Spleen (tissue), 11 donors: ENCODE results near the gene RTP2. TPM values are rescaled to one million over a fixed set of nuclear protein-coding genes. Genes with fewer than 3 reads are reported as not detected.

Source experiments
- DNase-seq: peaks from one replicate; pipeline ENCODE4 v3.0.0-alpha.2; 2020
- H3K27ac ChIP-seq, 8 donors: fragments of 200-600 bp; sonication (generic) in 7 of 8; 1 replicate in 4 of 8; 2 replicates in 4 of 8; pipeline versions ENCODE4 v1.5.0 to v1.8.0; 2016 to 2021; ENCODE audit warnings: inconsistent platforms in 4 of 8, mild to moderate bottlenecking in 4 of 8, moderate library complexity in 1 of 8
- H3K27me3 ChIP-seq, 7 donors: fragments of 200-600 bp; sonication (generic) in 6 of 7; replicated peaks in 1 of 7; 1 replicate in 4 of 7; 2 replicates in 3 of 7; pipeline versions ENCODE4 v1.5.0 to v1.8.0; 2016 to 2021; ENCODE audit warnings: inconsistent platforms in 3 of 7, mild to moderate bottlenecking in 1 of 7
- H3K36me3 ChIP-seq, 6 donors: fragments of 200-600 bp; sonication (generic) in 5 of 6; 1 replicate in 4 of 6; 2 replicates in 2 of 6; pipeline versions ENCODE4 v1.5.0 to v1.8.0; 2016 to 2021; ENCODE audit warnings: inconsistent platforms in 2 of 6
- H3K4me1 ChIP-seq, 6 donors: fragments of 200-600 bp; sonication (generic) in 5 of 6; 1 replicate in 3 of 6; 2 replicates in 3 of 6; pipeline versions ENCODE4 v1.5.0 to v1.8.0; 2016 to 2021; ENCODE audit warnings: inconsistent platforms in 3 of 6
- H3K4me3 ChIP-seq, 8 donors: fragments of 200-600 bp; sonication (generic) in 7 of 8; 1 replicate in 4 of 8; 2 replicates in 4 of 8; pipeline versions ENCODE4 v1.5.0 to v1.8.0; 2016 to 2021; ENCODE audit warnings: inconsistent platforms in 4 of 8, mild to moderate bottlenecking in 4 of 8, moderate library complexity in 2 of 8
- H3K9me3 ChIP-seq, 8 donors: fragments of 200-600 bp; sonication (generic) in 7 of 8; 1 replicate in 4 of 8; 2 replicates in 4 of 8; pipeline versions ENCODE4 v1.5.0 to v1.8.0; 2016 to 2021; ENCODE audit warnings: inconsistent platforms in 4 of 8
- POLR2A ChIP-seq, 3 donors: fragments of 450-650 bp; IDR thresholded peaks; one replicate each; pipeline ENCODE4 v1.5.1; 2017; ENCODE audit warnings: antibody characterized with exemption in 3 of 3, mild to moderate bottlenecking in 1 of 3
- POLR2AphosphoS5 ChIP-seq, 3 donors: sonication (generic); formaldehyde crosslinking; IDR thresholded peaks; one replicate each; pipeline ENCODE4 v1.5.1; 2017; ENCODE audit warnings: antibody characterized with exemption in 3 of 3
- WGBS, 5 donors: extraction: QIAGEN DNeasy Blood & Tissue Kit in 3 of 5; methylation state at CpG; one replicate each; pipeline versions ENCODE4 v1.1.5 to v1.1.7; 2013 to 2018; 5-methylcytosine and 5-hydroxymethylcytosine counted together
- intact Hi-C: fragments of 100-400 bp; cut with DNase I; formaldehyde crosslinking; loops from one replicate; pipeline ENCODE4 v1.15.0; 2023; ENCODE audit warnings: low total_unique reads
- polyA plus RNA-seq, 3 donors: library from polyadenylated mRNA; stranded (reverse); fragments of 200-250 nt; gene quantifications; one replicate each; pipeline ENCODE4 v1.2.1, GENCODE V29; 2013
- total RNA-seq, 7 donors: library from RNA; depleted of rRNA in 3 of 7; stranded (reverse); fragments of >200 nt in 3 of 7; fragmentation: NEBNext Ultra II Directional in 4 of 7; extraction: Animal tissue kit (Norgen Biotek cat#: 25700) in 4 of 7; gene quantifications; one replicate each; pipeline versions ENCODE4 v1.1.0 to v1.2.1, GENCODE V29; 2016 to 2021
- TF ChIP-seq, protein P1 (sequence below), 11 experiments: fragments of 200-600 bp in 7 of 11; fragments of 450-650 bp in 4 of 11; sonication (generic) in 4 of 11; IDR thresholded peaks in 8 of 11; conservative IDR thresholded peaks in 3 of 11; 1 replicate in 7 of 11; 2 replicates in 4 of 11; pipeline versions ENCODE4 v1.4.0 to v1.8.0; 2016 to 2021; ENCODE audit warnings: antibody characterized with exemption in 11 of 11, inconsistent platforms in 4 of 11, mild to moderate bottlenecking in 1 of 11
- donor health status: healthy with polysubstance abuse.
- donor health status: DM: no; HTN: no; CAD: no; lungs with moderate emphysema.
- donor health status: DM: no; HTN: no; CAD: no.
- donor health status: Bipolar disorder and iron deficiency.
- donor health status: healthy.
- donor health status: DM: no; HTN: no; CAD: no.
- donor health status: DM: yes; HTN: yes; CAD: no.

Gene RTP2
- total and polyA plus RNA-seq, 10 donors = not detected

DNA sequence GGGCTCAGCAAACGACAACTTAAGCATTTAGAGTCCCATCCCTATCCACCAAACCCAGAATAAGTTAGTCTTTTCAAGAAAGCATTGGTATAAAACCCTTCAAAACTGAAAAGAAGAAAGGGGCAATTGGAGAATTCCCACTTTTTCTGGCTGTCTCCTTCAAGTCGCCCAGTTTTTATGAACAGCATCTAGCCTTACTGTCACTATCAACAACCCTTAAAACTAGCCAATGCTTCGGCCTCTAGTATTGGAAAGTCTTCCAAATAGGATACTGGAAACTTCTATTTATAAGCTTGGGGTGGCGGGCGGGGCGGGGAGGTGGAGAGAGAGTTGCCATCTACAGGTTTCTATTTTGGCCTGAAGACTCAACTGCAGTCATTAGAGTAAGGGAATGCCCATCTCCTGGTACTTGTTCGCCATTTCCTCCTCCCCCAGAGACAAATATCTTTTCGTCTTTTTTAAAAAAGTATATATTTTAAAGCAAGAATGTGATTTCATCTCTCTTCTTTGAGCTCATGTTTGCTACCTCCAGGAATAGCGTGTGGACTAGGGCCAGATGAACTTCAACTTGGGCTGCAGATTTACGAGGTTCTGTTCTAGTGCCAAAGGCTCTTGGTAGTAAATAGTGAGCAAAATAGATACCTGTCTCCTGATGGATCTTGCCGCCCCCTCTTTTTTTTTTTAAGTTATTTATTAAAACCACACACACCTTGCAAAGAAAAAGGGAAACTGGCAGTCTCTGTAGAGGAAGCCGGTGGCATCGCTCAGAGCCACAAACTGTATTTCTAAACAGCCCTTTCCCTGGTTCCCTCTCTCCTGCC is 40.2 kb upstream of the RTP2 start:
- H3K4me3 ChIP-seq = peak overlapping the region; percentile 52 to 84 (median 62)
- WGBS, 5 donors = 37 to 44% (median 42%) methylated on average over 13 of the region's 13 CpGs
- H3K27ac ChIP-seq = peak overlapping the region; percentile 95 to 99 (median 99)
- peaks cover 19 to 80% (median 59%) of the 10 kb centered on the region in 6 donors for H3K4me1 ChIP-seq
- TF ChIP-seq POLR2AphosphoS5 (IDR thresholded peaks at IDR 0.05) = peak in 1 of 3 donors; percentile 43
- TF ChIP-seq, protein P1, sequence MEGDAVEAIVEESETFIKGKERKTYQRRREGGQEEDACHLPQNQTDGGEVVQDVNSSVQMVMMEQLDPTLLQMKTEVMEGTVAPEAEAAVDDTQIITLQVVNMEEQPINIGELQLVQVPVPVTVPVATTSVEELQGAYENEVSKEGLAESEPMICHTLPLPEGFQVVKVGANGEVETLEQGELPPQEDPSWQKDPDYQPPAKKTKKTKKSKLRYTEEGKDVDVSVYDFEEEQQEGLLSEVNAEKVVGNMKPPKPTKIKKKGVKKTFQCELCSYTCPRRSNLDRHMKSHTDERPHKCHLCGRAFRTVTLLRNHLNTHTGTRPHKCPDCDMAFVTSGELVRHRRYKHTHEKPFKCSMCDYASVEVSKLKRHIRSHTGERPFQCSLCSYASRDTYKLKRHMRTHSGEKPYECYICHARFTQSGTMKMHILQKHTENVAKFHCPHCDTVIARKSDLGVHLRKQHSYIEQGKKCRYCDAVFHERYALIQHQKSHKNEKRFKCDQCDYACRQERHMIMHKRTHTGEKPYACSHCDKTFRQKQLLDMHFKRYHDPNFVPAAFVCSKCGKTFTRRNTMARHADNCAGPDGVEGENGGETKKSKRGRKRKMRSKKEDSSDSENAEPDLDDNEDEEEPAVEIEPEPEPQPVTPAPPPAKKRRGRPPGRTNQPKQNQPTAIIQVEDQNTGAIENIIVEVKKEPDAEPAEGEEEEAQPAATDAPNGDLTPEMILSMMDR (IDR thresholded peaks at IDR 0.05 in 8 of 11, conservative IDR thresholded peaks at IDR 0.05 in 3 of 11) = no peak
- no peak for DNase-seq
- H3K36me3 ChIP-seq = no peaks in the 10 kb centered on the region
- no peaks in the 10 kb centered on the region for H3K27me3 ChIP-seq
- intact Hi-C loops = loop anchor here (10.0 kb wide), 3 partner anchors 412 to 1492 kb away; partner anchors contain the start of gene LPP
- H3K9me3 ChIP-seq = no peaks in the 10 kb centered on the region

DNA sequence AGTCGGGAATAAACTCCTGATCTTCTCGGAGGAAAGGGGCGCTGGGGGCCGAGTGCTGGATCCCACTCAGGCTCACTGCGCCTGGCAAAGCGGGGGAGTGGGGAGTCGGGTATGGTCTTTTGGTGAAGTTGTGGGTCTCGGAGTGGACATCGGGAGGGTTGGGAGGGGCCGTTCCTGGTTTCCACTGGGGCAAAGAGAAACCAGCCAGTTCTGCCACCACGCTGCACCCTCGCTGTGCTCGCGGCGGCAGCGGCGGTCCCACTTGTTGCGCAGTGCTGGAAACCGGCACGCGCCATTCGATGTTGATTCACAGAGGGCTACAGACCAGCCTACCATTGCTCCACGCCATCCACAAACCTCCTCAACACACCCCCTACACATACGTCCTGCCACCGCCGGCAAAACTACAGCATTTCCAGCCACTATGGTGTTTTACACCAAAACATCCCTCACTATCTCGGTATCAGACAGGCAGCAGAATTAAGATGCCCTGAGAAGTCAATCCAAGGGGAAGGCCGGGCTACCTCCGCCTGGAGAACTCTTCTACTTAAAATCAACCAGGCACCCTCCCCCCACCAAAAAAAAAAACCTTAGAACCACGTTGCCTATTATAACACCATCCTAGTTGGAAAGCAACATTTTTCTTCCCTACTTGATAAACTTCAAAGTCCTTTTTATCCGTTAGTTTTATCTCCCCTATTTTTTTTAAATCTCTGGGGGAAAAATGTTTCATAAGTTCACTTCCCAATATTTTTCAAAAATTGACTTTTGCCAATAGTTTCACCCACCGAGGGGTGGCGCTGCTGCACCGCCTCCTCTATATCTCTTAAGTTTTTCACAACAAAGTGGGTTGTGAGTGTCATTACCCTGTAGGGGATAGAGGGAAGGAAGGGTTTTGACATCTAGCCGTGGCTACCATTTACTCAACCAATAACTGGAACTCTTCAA is 39.3 kb upstream of the RTP2 start:
- WGBS, 5 donors = 0 to 1% (median 1%) methylated on average over 31 to 35 of the region's 35 CpGs
- H3K4me3 ChIP-seq = peak overlapping the region; percentile 51 to 84 (median 64)
- H3K4me1 ChIP-seq = peaks cover 12 to 80% (median 58%) of the 10 kb centered on the region in 6 donors
- H3K27ac ChIP-seq = peak overlapping the region; percentile 95 to 99 (median 99)
- no peaks in the 10 kb centered on the region for H3K9me3 ChIP-seq
- intact Hi-C loops = loop anchor here (10.0 kb wide), 3 partner anchors 413 to 1493 kb away; partner anchors contain the start of gene LPP
- peak; percentile 91 for DNase-seq
- H3K27me3 ChIP-seq = no peaks in the 10 kb centered on the region
- no peaks in the 10 kb centered on the region for H3K36me3 ChIP-seq
- peak in 1 of 3 donors; percentile 27 for TF ChIP-seq POLR2A (IDR thresholded peaks at IDR 0.05)
- peak; percentile 69 to 86 (median 76) for TF ChIP-seq POLR2AphosphoS5 (IDR thresholded peaks at IDR 0.05)
- TF ChIP-seq, protein P1 (IDR thresholded peaks at IDR 0.05 in 8 of 11, conservative IDR thresholded peaks at IDR 0.05 in 3 of 11) = peak; percentile 63 to 91 (median 86)

DNA sequence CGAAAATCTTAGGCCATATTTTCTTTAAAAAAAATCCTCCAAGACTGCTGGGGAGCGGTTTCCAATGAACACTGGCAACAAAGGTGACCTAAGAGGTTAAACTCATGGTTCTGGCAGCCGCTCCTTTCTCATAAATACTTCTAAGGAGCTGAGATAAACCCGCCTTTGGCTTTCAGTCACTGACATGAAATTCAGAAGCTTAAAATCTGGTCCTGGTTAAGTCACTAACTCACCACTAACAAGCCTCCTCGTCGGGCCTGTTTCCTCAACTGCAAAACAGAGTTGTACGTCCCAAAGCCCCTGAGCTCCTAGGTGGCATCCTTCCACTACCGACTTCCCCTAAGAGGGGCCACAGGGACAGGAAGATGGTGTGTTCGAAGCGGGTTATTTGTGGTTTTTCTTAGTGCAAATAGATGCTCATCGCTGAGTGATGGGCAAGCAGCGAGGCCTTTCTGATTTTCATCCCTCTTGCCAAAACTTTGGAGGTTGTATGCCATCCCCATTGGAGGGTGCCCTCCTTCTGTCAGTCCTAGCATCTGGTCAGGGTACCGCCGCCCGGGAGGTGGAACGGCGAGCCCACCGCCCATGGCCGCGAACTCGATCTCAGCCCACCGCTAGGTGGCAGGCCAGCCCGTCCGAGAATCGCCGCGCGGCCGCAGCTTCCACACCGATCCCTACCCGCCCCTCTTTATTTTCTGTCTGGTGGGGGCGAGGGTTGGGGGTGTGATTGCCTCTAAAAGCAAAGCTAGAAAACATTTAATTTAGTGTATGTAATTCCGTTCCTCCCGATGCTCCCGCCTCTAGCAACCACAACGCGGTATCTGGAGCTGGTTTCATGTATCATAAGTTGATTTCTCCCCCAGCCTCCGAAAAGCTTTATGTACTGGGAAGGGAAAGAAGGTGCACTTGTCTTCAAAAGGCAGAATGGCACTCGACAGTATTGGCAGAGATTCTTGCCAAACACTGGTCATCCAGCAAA is 38.4 kb upstream of the RTP2 start:
- peak overlapping the region; percentile 51 to 84 (median 64) for H3K4me3 ChIP-seq
- no peaks in the 10 kb centered on the region for H3K27me3 ChIP-seq
- intact Hi-C loops = loop anchor here (10.0 kb wide), 3 partner anchors 414 to 1494 kb away; partner anchors contain the start of gene LPP
- H3K4me1 ChIP-seq = peaks cover 12 to 80% (median 58%) of the 10 kb centered on the region in 6 donors
- peak overlapping the region; percentile 83 to 99 (median 99) for H3K27ac ChIP-seq
- H3K9me3 ChIP-seq = no peaks in the 10 kb centered on the region
- WGBS, 5 donors = 1 to 2% (median 1%) methylated on average over 35 to 39 of the region's 39 CpGs
- DNase-seq = peak; percentile 94
- TF ChIP-seq POLR2A (IDR thresholded peaks at IDR 0.05) (no peak), POLR2AphosphoS5 (IDR thresholded peaks at IDR 0.05) (peak; percentile 74 to 93 (median 81))
- TF ChIP-seq, protein P1 (IDR thresholded peaks at IDR 0.05 in 8 of 11, conservative IDR thresholded peaks at IDR 0.05 in 3 of 11) = peak; percentile 82 to 94 (median 89)
- peaks cover 0 to 2% (median 0%) of the 10 kb centered on the region in 6 donors for H3K36me3 ChIP-seq
